Astrocyte (in vitro differentiated cells and primary cell): Measurements from ENCODE around the gene SLC43A3. TPM values are rescaled to one million over a fixed set of nuclear protein-coding genes. Genes with fewer than 3 reads are reported as not detected.
"Not testable (repeated sequence)": the region's sequence is repeated elsewhere in the genome, so short reads cannot be mapped to it uniquely, and the experiment has no call there.

ENCODE experiments used
- DNase-seq: peaks from one replicate; pipeline ENCODE4 v3.0.0-alpha.2; 2010; ENCODE audit warnings: low read depth
- FAIRE-seq: peaks from 2 replicates; lab custom pipeline; 2011; peaks lifted over from hg19 to GRCh38; lab: Jason Lieb, UNC
- H2AFZ ChIP-seq: 2 replicates; pipeline ENCODE4 v1.6.0; 2012; ENCODE audit warnings: low read depth, low read length, inconsistent platforms
- H3K27ac ChIP-seq: 2 replicates; pipeline ENCODE4 v1.5.1; 2011; ENCODE audit warnings: low read depth, low read length, inconsistent platforms
- H3K27me3 ChIP-seq: 2 replicates; pipeline ENCODE4 v1.6.0; 2011; ENCODE audit warnings: low read length, inconsistent platforms; ENCODE audit not compliant: insufficient read depth
- H3K36me3 ChIP-seq: 2 replicates; pipeline ENCODE4 v1.5.1; 2011; ENCODE audit warnings: low read length, inconsistent platforms; ENCODE audit not compliant: insufficient read depth
- H3K4me1 ChIP-seq: 2 replicates; pipeline ENCODE4 v1.5.1; 2011; ENCODE audit warnings: low read length, inconsistent platforms; ENCODE audit not compliant: insufficient read depth
- H3K4me2 ChIP-seq: 2 replicates; pipeline ENCODE4 v1.6.0; 2012; ENCODE audit warnings: low read length, inconsistent platforms
- H3K4me3 ChIP-seq: 2 replicates; pipeline ENCODE4 v1.5.1; 2011; ENCODE audit warnings: low read depth, mild to moderate bottlenecking, low read length, inconsistent platforms; ENCODE audit not compliant: insufficient read depth
- H3K79me2 ChIP-seq: 2 replicates; pipeline ENCODE4 v1.6.0; 2012; ENCODE audit warnings: mild to moderate bottlenecking, low read length, inconsistent platforms; ENCODE audit not compliant: insufficient read depth
- H3K9ac ChIP-seq: 2 replicates; pipeline ENCODE4 v1.6.0; 2012; ENCODE audit warnings: mild to moderate bottlenecking, low read length, inconsistent platforms
- H3K9me3 ChIP-seq: 2 replicates; pipeline ENCODE4 v1.5.1; 2012; ENCODE audit warnings: low read depth, mild to moderate bottlenecking, low read length, inconsistent platforms; ENCODE audit not compliant: insufficient read depth
- H4K20me1 ChIP-seq: 2 replicates; pipeline ENCODE4 v1.6.0; 2012; ENCODE audit warnings: low read length, inconsistent platforms; ENCODE audit not compliant: insufficient read depth
- H3K27ac Mint-ChIP-seq: one replicate; pipeline ENCODE4 v1.8.0; 2021; ENCODE audit warnings: mild to moderate bottlenecking, mixed read lengths; ENCODE audit not compliant: unreplicated experiment
- H3K27me3 Mint-ChIP-seq: one replicate; pipeline ENCODE4 v1.8.0; 2021; ENCODE audit warnings: low read depth, mixed read lengths; ENCODE audit not compliant: unreplicated experiment
- H3K36me3 Mint-ChIP-seq: one replicate; pipeline ENCODE4 v1.8.0; 2021; ENCODE audit warnings: low read depth, mixed read lengths; ENCODE audit not compliant: unreplicated experiment
- H3K4me1 Mint-ChIP-seq: one replicate; pipeline ENCODE4 v1.8.0; 2021; ENCODE audit warnings: low read depth, mixed read lengths; ENCODE audit not compliant: unreplicated experiment
- H3K4me3 Mint-ChIP-seq: one replicate; pipeline ENCODE4 v1.8.0; 2021; ENCODE audit warnings: mild to moderate bottlenecking, moderate library complexity, mixed read lengths; ENCODE audit not compliant: unreplicated experiment
- H3K9me3 Mint-ChIP-seq: one replicate; pipeline ENCODE4 v1.8.0; 2021; ENCODE audit warnings: mild to moderate bottlenecking, mixed read lengths; ENCODE audit not compliant: unreplicated experiment
- CTCF ChIP-seq: IDR thresholded peaks from 2 replicates; pipeline ENCODE4 v1.5.1; 2011; ENCODE audit warnings: low read depth, mild to moderate bottlenecking, inconsistent platforms, low read length, moderate library complexity; ENCODE audit not compliant: insufficient read depth
- EZH2 ChIP-seq: IDR thresholded peaks from 2 replicates; pipeline ENCODE4 v1.6.1; 2012; ENCODE audit warnings: mild to moderate bottlenecking, low read length, inconsistent platforms; ENCODE audit not compliant: insufficient read depth
- total RNA-seq: library from RNA; stranded (reverse); gene quantifications from 2 replicates; pipeline ENCODE4 v1.2.1, GENCODE V29; 2021

The SLC43A3 gene
- total RNA-seq, 1 donor from 2014 or later: 16.4 TPM

DNA sequence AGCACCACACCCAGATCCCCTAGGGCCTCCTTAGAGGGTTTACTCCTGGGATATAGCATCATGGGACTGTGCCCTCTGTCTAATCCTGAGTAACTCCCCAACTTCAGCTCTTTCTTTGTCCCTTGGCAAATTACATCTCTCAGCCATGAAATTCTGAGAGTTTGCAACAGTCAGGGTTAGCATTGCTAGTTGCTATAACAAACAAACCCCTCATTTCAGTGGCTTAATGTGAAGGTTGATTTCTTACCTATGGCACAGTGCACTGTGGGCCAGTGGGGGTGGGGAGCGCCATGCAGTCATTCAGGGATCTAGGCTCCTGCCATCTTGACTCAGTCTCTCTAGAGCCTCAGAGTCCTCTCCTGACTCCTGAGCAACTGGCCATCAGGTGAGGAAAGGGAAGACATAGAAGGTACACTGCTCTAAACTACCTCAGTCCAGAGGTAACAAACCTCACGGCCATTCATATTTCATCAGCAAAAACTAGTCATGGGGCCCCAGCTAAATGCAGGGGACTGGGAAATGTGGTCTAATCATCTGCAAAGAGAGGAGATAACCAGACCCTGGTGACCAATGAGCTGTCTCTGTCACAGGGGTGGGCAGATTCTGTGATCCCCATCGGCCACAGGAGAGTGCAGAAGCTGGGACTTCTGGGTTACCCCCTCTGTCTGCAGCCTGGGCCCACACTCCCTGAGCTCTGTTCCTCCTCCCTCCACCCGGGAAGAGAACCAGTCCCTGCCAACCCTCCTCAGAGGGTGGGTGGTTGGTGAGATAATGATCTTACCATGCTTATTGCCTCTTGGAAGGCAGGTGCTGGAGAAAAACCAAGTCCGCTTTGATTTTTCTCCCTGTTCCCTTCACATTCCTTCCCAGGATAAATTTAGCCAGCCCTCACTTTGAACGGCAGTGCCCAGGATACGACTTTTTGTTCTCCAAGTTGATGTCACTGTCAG lies 63.5 kb downstream of the SLC43A3 start:
- Mint-ChIP-seq H3K4me3 (no peak overlapping the region), H3K27ac (no peak overlapping the region), H3K4me1 (no peaks in the 10 kb centered on the region), H3K9me3 (peaks cover 13% of the 10 kb centered on the region), H3K27me3 (peaks cover 47% of the 10 kb centered on the region), H3K36me3 (peaks cover 3% of the 10 kb centered on the region)
- Histone ChIP-seq H3K27me3 (peaks cover 16% of the 10 kb centered on the region), H2AFZ (no peak overlapping the region), H4K20me1 (no peaks in the 10 kb centered on the region), H3K9ac (no peak overlapping the region), H3K4me1 (no peaks in the 10 kb centered on the region), H3K4me3 (no peak overlapping the region), H3K27ac (no peak overlapping the region), H3K36me3 (no peaks in the 10 kb centered on the region), H3K79me2 (no peaks in the 10 kb centered on the region), H3K9me3 (no peaks in the 10 kb centered on the region), H3K4me2 (no peak overlapping the region)
- FAIRE-seq (no peak), DNase-seq (no peak)
- TF ChIP-seq CTCF (no peak), EZH2 (no peak)

DNA sequence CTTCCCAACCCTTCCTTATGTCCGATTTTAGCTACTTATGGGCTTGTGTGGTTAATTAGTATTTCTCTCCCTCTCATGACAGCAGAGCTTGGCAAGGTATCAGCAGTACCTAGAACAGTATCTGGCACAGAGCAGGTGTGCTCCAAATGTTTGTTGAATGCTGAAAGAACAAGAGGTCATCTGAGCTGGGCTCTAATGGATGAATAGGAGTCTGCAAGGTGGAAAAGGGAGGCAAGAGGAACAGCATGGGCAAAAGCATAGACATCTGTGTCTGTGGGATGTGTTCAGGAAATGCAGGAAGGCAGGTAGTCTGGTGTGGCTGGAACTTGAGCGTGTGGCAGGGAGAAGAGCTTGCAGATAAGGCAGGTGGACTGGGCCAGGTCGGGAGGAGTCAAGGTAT lies 65.0 kb downstream of the SLC43A3 start:
- no peaks in the 10 kb centered on the region for H3K9me3 ChIP-seq
- no peaks in the 10 kb centered on the region for H3K79me2 ChIP-seq
- DNase-seq: no peak
- H3K4me1 Mint-ChIP-seq: no peaks in the 10 kb centered on the region
- no peak overlapping the region for H3K4me2 ChIP-seq
- H3K36me3 ChIP-seq: no peaks in the 10 kb centered on the region
- no peak overlapping the region for H3K27ac Mint-ChIP-seq
- H3K9ac ChIP-seq: no peak overlapping the region
- H3K27ac ChIP-seq: no peak overlapping the region
- H3K27me3 ChIP-seq: peaks cover 12% of the 10 kb centered on the region
- H3K27me3 Mint-ChIP-seq: peaks cover 48% of the 10 kb centered on the region
- H3K4me1 ChIP-seq: no peaks in the 10 kb centered on the region
- H3K9me3 Mint-ChIP-seq: peaks cover 13% of the 10 kb centered on the region
- no peak overlapping the region for H2AFZ ChIP-seq
- no peak for FAIRE-seq
- H3K4me3 Mint-ChIP-seq: no peak overlapping the region
- no peak for TF ChIP-seq EZH2
- no peak for TF ChIP-seq CTCF
- no peak overlapping the region for H3K4me3 ChIP-seq
- no peaks in the 10 kb centered on the region for H4K20me1 ChIP-seq
- H3K36me3 Mint-ChIP-seq: peaks cover 3% of the 10 kb centered on the region

GRCh38 chr11:57361420-57361819 lies 65.5 kb downstream of the SLC43A3 start:
- not testable (repeated sequence) for H2AFZ ChIP-seq, H3K36me3 Mint-ChIP-seq, H3K4me3 ChIP-seq, H3K4me1 ChIP-seq, DNase-seq, H3K9ac ChIP-seq, H4K20me1 ChIP-seq, H3K4me1 Mint-ChIP-seq, H3K36me3 ChIP-seq, H3K4me3 Mint-ChIP-seq, H3K4me2 ChIP-seq, H3K9me3 ChIP-seq, H3K27ac ChIP-seq, H3K79me2 ChIP-seq, FAIRE-seq
- Mint-ChIP-seq H3K27ac (peak overlapping the region; percentile 37), H3K27me3 (peaks cover 49% of the 10 kb centered on the region), H3K9me3 (peaks cover 13% of the 10 kb centered on the region)
- H3K27me3 ChIP-seq: peaks cover 12% of the 10 kb centered on the region
